HEK293T (cell line): ENCODE measurements around the gene RBBP8NL.

Source experiments
- ARNT ChIP-seq: fragments of 450-650 bp; IDR thresholded peaks from 2 replicates; pipeline ENCODE4 v1.6.1; 2017; ENCODE audit warnings: mild to moderate bottlenecking
- BHLHE40 ChIP-seq: fragments of 450-650 bp; IDR thresholded peaks from 2 replicates; pipeline ENCODE4 v1.6.1; 2016; ENCODE audit warnings: mild to moderate bottlenecking, moderate library complexity, borderline replicate concordance
- ELF4 ChIP-seq: fragments of 450-650 bp; IDR thresholded peaks from 2 replicates; pipeline ENCODE4 v1.6.1; 2017; ENCODE audit warnings: antibody characterized with exemption
- FOXA1 ChIP-seq: fragments of 450-650 bp; IDR thresholded peaks from 2 replicates; pipeline ENCODE4 v1.6.1; 2016; ENCODE audit warnings: mild to moderate bottlenecking
- FOXK2 ChIP-seq: fragments of 450-650 bp; IDR thresholded peaks from 2 replicates; pipeline ENCODE4 v1.6.1; 2016; ENCODE audit warnings: mild to moderate bottlenecking
- FOXM1 ChIP-seq: fragments of 450-650 bp; IDR thresholded peaks from 2 replicates; pipeline ENCODE4 v1.6.1; 2017; ENCODE audit warnings: mild to moderate bottlenecking, borderline replicate concordance
- HDGF ChIP-seq: fragments of 450-650 bp; IDR thresholded peaks from 2 replicates; pipeline ENCODE4 v1.6.1; 2017; ENCODE audit warnings: antibody characterized with exemption, borderline replicate concordance
- L3MBTL2 ChIP-seq: fragments of 450-650 bp; conservative IDR thresholded peaks from 2 replicates; pipeline ENCODE4 v1.6.1; 2016; ENCODE audit warnings: mild to moderate bottlenecking
- NFRKB ChIP-seq: fragments of 450-650 bp; IDR thresholded peaks from 2 replicates; pipeline ENCODE4 v1.6.1; 2016; ENCODE audit warnings: mild to moderate bottlenecking, moderate library complexity
- PKNOX1 ChIP-seq: fragments of 450-650 bp; IDR thresholded peaks from 2 replicates; pipeline ENCODE4 v1.6.1; 2016
- SP1 ChIP-seq: fragments of 450-650 bp; IDR thresholded peaks from 2 replicates; pipeline ENCODE4 v1.6.1; 2017
- SUZ12 ChIP-seq: fragments of 450-650 bp; IDR thresholded peaks from 2 replicates; pipeline ENCODE4 v1.6.1; 2016; ENCODE audit warnings: mild to moderate bottlenecking
- TARDBP ChIP-seq: fragments of 450-650 bp; IDR thresholded peaks from 2 replicates; pipeline ENCODE4 v1.6.1; 2016
- ZNF384 ChIP-seq: fragments of 450-650 bp; IDR thresholded peaks from 2 replicates; pipeline ENCODE4 v1.6.1; 2016

GRCh38 chr20:62460678-62461077 lies 33.3 kb upstream of the RBBP8NL start:
- TF ChIP-seq TARDBP, result no peak
- no peak for TF ChIP-seq BHLHE40
- no peak for TF ChIP-seq SP1
- TF ChIP-seq FOXM1, result no peak
- TF ChIP-seq ARNT, result no peak
- no peak for TF ChIP-seq NFRKB
- TF ChIP-seq SUZ12, result no peak
- TF ChIP-seq ELF4, result no peak
- TF ChIP-seq ZNF384, result no peak
- TF ChIP-seq FOXK2, result no peak
- no peak for TF ChIP-seq HDGF
- no peak for TF ChIP-seq PKNOX1
- no peak for TF ChIP-seq L3MBTL2
- no peak for TF ChIP-seq FOXA1
